Adrenal gland (tissue), 12 donors: ENCODE measurements around the gene REEP1. TPM values are rescaled to one million over a fixed set of nuclear protein-coding genes. Genes with fewer than 3 reads are reported as not detected.

Source experiments
- DNase-seq, 7 donors: peaks; one replicate each; pipeline ENCODE4 v3.0.0-alpha.2; 2019 to 2020
- H3K27ac ChIP-seq, 5 donors: fragments of 200-600 bp; sonication (generic) in 4 of 5; 1 replicate in 3 of 5; 2 replicates in 2 of 5; pipeline versions ENCODE4 v1.5.1 to v1.8.0; 2016 to 2020; ENCODE audit warnings: mild to moderate bottlenecking in 1 of 5
- H3K27me3 ChIP-seq: fragments of 200-600 bp; 2 replicates; pipeline ENCODE4 v1.8.0; 2021
- H3K36me3 ChIP-seq, 2 donors: fragments of 200-600 bp; replicated peaks in 1 of 2; 1 replicate in 1 of 2; 2 replicates in 1 of 2; pipeline versions ENCODE4 v1.5.1 to v1.8.0; 2018 to 2022
- H3K4me1 ChIP-seq, 2 donors: fragments of 200-600 bp; replicated peaks in 1 of 2; 1 replicate in 1 of 2; 2 replicates in 1 of 2; pipeline versions ENCODE4 v1.5.1 to v1.8.0; 2018 to 2021
- H3K4me3 ChIP-seq, 4 donors: fragments of 200-600 bp; sonication (generic) in 3 of 4; one replicate each; pipeline ENCODE4 v1.5.1; 2016 to 2018
- H3K9me3 ChIP-seq, 3 donors: fragments of 200-600 bp; sonication (generic) in 1 of 3; replicated peaks in 1 of 3; 1 replicate in 2 of 3; 2 replicates in 1 of 3; pipeline versions ENCODE4 v1.5.1 to v1.8.0; 2016 to 2021
- POLR2A ChIP-seq, 2 donors: fragments of 450-650 bp; IDR thresholded peaks; one replicate each; pipeline ENCODE4 v1.6.1; 2017; ENCODE audit warnings: antibody characterized with exemption in 2 of 2, mild to moderate bottlenecking in 2 of 2, moderate library complexity in 1 of 2
- WGBS, 4 donors: extraction: QIAGEN DNeasy Blood & Tissue Kit in 2 of 4; methylation state at CpG; one replicate each; pipeline versions ENCODE4 v1.1.5 to v1.1.7; 2013 to 2017; 5-methylcytosine and 5-hydroxymethylcytosine counted together
- intact Hi-C, 2 donors: fragments of 100-400 bp; cut with DNase I; formaldehyde crosslinking; loops; one replicate each; pipeline versions ENCODE4 v1.14.1 to v1.15.0; 2022 to 2023
- polyA plus RNA-seq, 3 donors: library from polyadenylated mRNA; stranded (reverse); fragments of 200-250 nt in 2 of 3; fragments of 350-450 nt in 1 of 3; fragmentation: Illumina TruSeq in 1 of 3; extraction: RNeasy Lipid Tissue Mini Kit (QIAGEN cat#74804) in 1 of 3; gene quantifications; one replicate each; pipeline ENCODE4 v1.2.3, GENCODE V29; 2013 to 2014
- total RNA-seq, 9 donors: library from RNA; depleted of rRNA in 4 of 9; stranded (reverse); fragments of >200 nt in 4 of 9; fragments of 120-200 nt in 1 of 9; fragmentation: NEBNext Ultra II Directional in 1 of 9; extraction: Animal tissue kit (Norgen Biotek cat#: 25700) in 1 of 9; gene quantifications; one replicate each; pipeline versions ENCODE4 v1.1.0 to v1.2.4, GENCODE V29; 2013 to 2023
- TF ChIP-seq, protein P1 (sequence below), 6 experiments: fragments of 450-650 bp in 4 of 6; fragments of 200-600 bp in 2 of 6; sonication (generic) in 1 of 6; IDR thresholded peaks; 1 replicate in 5 of 6; 2 replicates in 1 of 6; pipeline versions ENCODE4 v1.5.1 to v1.8.0; 2016 to 2021; ENCODE audit warnings: antibody characterized with exemption in 6 of 6, mild to moderate bottlenecking in 2 of 6, moderate library complexity in 1 of 6
- donor health status: healthy with polysubstance abuse.
- donor health status: Bipolar disorder and iron deficiency.
- donor health status: DM: yes; HTN: yes; CAD: no.
- donor health status: DM: no; HTN: no; CAD: no.
- donor health status: DM: no; HTN: no; CAD: no.
- donor health status: DM: yes; HTN: yes; CAD: no.

Gene REEP1
- total and polyA plus RNA-seq, 12 donors: 0.36 to 9.3 (median 3.1) TPM

GRCh38 chr2:86272111-86272510 is 65.3 kb downstream of the REEP1 start:
- peaks cover 0 to 8% of the 10 kb centered on the region in 2 donors for H3K4me1 ChIP-seq
- intact Hi-C loops: no loop called here
- H3K4me3 ChIP-seq: no peak overlapping the region
- H3K27me3 ChIP-seq: no peaks in the 10 kb centered on the region
- H3K9me3 ChIP-seq: peaks cover 0 to 15% (median 0%) of the 10 kb centered on the region in 3 donors
- WGBS, 4 donors: 85 to 96% (median 93%) methylated on average over 2 of the region's 2 CpGs
- no peaks in the 10 kb centered on the region for H3K36me3 ChIP-seq
- no peak overlapping the region for H3K27ac ChIP-seq
- no peak for DNase-seq
- no peak for TF ChIP-seq POLR2A (IDR thresholded peaks at IDR 0.05)
- TF ChIP-seq, protein P1, sequence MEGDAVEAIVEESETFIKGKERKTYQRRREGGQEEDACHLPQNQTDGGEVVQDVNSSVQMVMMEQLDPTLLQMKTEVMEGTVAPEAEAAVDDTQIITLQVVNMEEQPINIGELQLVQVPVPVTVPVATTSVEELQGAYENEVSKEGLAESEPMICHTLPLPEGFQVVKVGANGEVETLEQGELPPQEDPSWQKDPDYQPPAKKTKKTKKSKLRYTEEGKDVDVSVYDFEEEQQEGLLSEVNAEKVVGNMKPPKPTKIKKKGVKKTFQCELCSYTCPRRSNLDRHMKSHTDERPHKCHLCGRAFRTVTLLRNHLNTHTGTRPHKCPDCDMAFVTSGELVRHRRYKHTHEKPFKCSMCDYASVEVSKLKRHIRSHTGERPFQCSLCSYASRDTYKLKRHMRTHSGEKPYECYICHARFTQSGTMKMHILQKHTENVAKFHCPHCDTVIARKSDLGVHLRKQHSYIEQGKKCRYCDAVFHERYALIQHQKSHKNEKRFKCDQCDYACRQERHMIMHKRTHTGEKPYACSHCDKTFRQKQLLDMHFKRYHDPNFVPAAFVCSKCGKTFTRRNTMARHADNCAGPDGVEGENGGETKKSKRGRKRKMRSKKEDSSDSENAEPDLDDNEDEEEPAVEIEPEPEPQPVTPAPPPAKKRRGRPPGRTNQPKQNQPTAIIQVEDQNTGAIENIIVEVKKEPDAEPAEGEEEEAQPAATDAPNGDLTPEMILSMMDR (IDR thresholded peaks at IDR 0.05): no peak

- H3K4me1 ChIP-seq: peaks cover 0 to 8% of the 10 kb centered on the region in 2 donors
- intact Hi-C loops: no loop called here
- no peak overlapping the region for H3K27ac ChIP-seq
- no peak for DNase-seq
- no peaks in the 10 kb centered on the region for H3K36me3 ChIP-seq
- H3K9me3 ChIP-seq: peaks cover 0 to 15% (median 0%) of the 10 kb centered on the region in 3 donors
- TF ChIP-seq, protein P1 (IDR thresholded peaks at IDR 0.05): no peak
- TF ChIP-seq POLR2A (IDR thresholded peaks at IDR 0.05): no peak
- no peaks in the 10 kb centered on the region for H3K27me3 ChIP-seq
- no peak overlapping the region for H3K4me3 ChIP-seq
Observed at GRCh38 chr2:86271248-86271647, 66.2 kb downstream of the REEP1 start.

DNA sequence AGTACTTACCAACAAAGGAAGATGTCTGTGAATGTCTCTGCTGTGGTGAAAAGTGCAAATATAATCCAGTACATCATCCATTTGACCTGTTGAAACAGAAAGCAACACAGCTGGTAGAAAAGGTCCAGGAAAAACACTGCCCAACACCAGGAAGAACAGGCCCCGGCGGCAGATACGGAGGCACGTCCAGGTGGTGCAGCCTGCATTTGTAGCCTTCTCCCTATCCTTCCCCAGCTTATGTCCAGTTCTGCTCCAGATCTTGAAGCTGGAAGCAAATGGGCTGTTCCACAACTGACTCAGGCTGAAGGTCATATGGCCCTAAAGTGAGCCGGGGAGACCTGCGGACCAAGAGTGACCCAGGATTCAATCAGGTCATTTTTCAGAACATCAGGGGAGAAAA is 73.5 kb downstream of the REEP1 start:
- no peak for DNase-seq

DNA sequence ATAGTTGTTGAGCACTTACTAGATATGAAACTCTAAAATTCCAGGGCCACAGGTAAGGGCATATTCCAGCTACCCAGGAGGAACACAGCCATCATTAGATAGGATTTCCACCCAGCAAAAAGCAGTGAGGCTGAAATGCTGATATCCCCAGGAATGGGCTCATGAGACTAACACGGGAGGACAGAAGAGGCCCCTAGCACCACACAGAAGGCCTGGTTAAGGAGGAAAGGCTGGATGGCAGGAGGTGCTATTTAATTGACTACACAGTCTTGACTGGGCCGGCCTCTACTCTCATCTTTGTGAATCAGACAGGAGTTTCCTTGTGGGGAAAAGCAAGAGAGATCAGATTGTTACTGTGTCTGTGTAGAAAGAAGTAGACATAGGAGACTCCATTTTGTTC is 76.4 kb downstream of the REEP1 start:
- Histone ChIP-seq H3K36me3 (no peaks in the 10 kb centered on the region), H3K27ac (no peak overlapping the region), H3K4me3 (no peak overlapping the region), H3K9me3 (no peaks in the 10 kb centered on the region), H3K4me1 (no peaks in the 10 kb centered on the region), H3K27me3 (no peaks in the 10 kb centered on the region)
- WGBS, 4 donors: 79 to 92% (median 89%) methylated on average over 2 of the region's 2 CpGs
- intact Hi-C loops: no loop called here
- DNase-seq: no peak
- no peak for TF ChIP-seq POLR2A (IDR thresholded peaks at IDR 0.05)
- TF ChIP-seq, protein P1 (IDR thresholded peaks at IDR 0.05): no peak

More for the DNA sequence above, 73.5 kb downstream of the REEP1 start:
- Histone ChIP-seq H3K4me3 (no peak overlapping the region), H3K4me1 (no peaks in the 10 kb centered on the region), H3K36me3 (no peaks in the 10 kb centered on the region), H3K27ac (no peak overlapping the region), H3K9me3 (no peaks in the 10 kb centered on the region), H3K27me3 (no peaks in the 10 kb centered on the region)
- intact Hi-C loops: no loop called here
- no peak for TF ChIP-seq POLR2A (IDR thresholded peaks at IDR 0.05)
- TF ChIP-seq, protein P1 (IDR thresholded peaks at IDR 0.05): no peak
- 74 to 84% (median 80%) methylated on average over 5 to 6 of the region's 6 CpGs for WGBS, 4 donors
